HG02588 (cell line): ENCODE data around the gene CENPP.

ENCODE experiments used
- ATAC-seq: cut with Tn5 transposase; IDR thresholded peaks from one replicate; pipeline ENCODE4 v1.9.1; 2021; ENCODE audit warnings: mild to moderate bottlenecking, moderate library complexity; ENCODE audit not compliant: unreplicated experiment

CENPP gene

DNA sequence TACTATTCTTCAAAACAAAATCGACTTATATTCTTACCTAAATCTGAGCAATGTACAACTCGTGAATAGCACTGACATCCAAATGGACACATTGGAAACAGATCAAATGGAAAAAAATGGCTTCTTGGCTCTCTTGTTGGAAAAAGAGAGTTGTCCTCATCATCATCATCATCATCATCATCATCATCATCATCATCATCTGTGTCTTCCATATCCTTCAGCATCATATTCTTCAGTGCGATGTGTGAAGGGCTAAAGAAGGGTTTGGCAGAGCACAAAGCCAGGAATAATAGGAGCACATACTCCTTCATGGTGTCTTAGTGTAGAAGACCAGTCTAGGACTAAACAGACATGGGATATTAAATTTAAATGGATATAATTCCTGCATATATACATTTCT is 148.8 kb downstream of the CENPP start:
- ATAC-seq = no peak

DNA sequence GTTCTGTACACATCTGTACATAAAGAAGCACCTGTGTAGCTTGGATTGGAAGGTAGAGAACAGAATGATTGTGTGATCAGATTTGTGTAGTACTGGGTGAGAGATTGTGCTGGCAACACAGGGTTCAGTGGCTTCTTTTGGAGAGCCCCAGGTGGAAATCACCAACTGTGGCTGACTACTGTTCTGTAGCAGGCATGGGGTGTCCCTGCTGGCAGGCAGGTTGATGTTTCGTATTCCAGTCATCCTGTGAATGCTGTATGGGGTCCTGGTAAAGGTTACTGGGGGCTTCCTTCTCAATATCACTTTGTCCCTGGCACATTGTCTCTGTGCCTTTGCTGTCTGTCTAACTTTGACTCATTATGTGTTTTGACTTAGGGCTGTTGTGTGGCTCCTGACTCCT is 151.2 kb downstream of the CENPP start:
- no peak for ATAC-seq

DNA sequence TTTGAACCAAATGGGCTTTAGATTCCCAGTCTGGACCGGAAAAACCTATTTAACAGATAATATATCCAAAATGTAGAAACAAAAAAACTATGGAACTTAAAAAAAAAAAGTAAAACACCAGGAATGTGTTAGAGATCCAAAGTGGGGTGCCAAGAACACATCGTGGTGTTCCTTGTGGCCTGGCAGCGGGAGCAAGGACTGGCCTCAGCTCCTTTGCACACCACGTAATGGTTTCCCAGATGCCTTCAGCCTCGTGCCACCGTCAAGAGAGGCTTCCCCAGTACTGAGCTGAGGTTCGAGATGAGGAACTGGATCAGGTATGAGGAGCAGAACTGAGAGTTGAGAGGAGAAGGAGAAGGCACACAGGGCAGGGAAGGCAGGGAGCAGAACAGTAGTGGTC is 153.0 kb downstream of the CENPP start:
- no peak for ATAC-seq

DNA sequence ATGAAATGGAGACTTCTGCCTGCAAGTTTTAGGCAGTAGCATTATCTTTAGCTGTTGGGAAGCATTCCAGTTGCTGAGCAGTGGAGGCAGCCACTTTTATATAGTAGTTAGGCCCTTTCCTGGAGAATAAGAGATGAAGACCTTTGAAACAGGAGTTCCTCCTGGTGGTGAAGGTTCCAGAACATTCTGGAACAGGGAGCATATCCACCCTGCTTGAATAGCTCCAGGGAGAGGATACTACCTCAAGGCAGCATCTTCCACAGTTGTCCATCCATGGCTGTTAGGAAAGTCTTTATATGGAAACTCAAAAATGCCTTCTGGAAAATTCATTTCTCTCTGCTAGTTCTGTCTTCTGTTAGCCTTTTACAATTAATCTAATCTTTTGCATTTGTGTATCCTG is 153.6 kb downstream of the CENPP start:
- ATAC-seq = no peak

DNA sequence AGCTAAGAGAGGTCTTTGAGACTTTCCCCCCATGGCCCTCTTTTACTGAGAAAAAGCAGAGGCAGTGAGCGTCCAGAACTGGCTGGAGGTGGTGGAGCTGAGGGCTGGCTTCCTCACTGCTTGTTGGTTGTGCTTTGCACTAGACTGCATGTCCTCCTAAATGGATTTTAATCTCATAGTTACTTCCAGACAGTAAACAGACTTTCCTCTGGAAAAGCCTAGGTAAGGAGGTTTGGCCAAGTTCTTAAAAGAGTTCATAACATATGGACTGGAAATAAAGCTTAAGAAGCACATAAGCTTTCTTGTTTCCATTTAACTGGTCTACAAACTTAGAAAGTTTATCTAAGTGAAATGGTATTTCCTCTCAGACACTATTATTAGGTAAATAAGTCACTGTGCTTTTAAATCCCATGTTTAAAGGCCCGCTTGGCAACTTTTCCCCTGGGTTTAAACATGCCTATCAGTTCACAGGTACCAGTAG is 154.6 kb downstream of the CENPP start:
- no peak for ATAC-seq

DNA sequence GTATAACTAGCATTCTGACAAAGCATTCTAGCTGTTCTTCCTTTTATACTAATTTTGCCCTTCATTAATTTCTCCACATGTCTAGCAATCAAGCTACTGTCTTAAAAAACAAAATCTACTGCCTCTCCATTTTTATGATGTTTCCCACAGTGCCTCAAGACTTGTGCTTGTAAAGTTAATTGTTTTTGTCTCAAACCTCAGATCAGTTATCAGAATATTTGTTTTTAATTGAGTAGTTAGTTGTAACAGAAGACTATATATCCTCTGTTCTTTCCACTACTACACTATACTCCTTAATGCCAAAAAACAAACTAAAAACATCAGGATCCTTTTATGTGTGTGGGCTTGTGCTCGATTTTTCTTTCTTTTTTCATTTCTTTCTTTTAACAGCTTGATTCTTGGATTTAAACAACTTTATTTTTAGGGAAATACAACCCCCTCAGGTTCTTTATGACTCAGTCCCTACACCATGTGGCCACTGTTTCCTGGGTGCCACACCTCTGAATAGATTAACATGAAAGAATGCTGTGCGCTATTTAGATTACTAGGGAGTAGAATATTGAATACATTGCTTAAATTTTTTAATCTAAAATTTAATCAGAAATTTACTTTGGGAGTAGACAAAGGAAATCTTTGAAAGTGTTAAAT is 155.4 kb downstream of the CENPP start:
- no peak for ATAC-seq

DNA sequence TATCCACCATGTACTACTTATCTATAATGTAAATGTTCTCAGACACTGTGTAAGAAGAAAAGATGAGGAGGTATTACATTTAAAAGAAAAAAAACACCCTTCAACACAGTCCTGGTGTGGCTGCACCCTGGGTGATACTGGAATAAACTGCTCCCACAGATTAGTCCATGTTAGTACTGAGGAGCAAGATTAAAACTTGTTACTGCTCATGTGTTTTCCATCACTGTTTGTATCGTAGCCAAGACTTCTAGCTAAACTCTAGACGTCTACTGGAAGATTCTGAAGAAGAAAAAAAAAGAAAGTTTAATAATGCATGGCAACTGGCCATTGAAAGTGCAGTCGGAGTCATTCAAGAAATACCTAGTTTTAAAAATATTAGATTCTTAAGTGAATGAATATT is 156.6 kb downstream of the CENPP start, which contains the start of gene ASPN:
ASPN (minus strand) TSS at position 178 of the 400 bp plus-strand sequence.
- ATAC-seq = no peak

DNA sequence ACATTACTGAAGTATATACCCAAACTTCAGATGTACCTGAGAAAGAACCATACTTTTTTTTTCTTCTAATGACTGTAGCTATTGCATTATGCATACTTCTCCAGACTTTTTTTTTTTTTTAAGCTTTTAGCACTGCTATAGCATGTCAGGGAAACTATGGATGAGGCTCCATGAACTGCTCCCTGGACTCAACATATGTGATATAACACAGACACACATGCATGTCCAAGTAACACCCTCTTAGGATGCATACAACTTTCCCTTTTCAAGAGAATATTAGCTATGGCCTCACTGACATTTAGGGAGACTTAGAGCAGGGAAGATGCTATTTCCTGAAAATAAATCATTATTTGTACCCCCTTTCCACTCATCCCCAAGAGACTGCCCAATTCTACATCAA is 157.1 kb downstream of the CENPP start:
- ATAC-seq = no peak

DNA sequence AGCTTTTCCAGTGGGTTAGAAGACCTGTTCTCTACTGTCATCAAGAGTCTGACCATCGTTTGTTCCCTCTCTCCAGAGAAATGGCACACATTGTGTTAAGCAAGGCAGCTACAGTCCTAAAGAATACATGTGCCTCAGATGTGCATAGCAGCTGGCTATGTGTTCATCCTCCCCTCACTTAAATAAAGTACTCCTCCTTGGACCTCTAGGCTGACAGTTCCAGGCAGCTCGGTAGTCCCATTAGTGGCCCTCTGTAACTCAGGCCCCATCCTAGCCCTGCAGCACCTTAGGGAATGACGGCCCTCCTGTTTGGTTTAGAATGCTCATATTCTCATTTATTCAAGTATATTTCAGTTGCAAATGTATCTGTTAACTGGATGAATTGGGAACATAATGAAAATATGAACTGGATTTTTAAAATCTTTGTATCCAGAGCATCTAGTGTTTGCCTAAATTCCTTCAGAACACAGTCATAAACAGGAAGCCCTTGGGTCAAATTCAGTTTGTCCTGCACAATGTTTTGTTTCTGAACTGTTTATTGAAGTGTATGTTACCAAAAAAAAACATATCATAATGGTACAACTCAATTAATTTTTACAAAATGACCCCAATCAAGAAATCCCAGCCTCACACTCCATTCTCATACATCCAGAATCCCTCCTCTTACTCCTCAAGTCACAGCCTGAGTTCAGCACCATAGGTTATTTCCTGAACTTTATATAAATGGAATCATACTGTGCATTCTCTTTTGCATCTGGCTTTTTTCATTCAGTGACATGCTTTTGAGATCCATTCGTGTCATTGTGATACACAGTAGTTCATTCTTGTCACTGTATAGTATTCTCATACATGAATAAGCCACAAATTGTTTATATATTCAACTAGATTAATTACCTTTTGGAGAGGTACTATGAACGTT is 158.1 kb downstream of the CENPP start:
- ATAC-seq = no peak

DNA sequence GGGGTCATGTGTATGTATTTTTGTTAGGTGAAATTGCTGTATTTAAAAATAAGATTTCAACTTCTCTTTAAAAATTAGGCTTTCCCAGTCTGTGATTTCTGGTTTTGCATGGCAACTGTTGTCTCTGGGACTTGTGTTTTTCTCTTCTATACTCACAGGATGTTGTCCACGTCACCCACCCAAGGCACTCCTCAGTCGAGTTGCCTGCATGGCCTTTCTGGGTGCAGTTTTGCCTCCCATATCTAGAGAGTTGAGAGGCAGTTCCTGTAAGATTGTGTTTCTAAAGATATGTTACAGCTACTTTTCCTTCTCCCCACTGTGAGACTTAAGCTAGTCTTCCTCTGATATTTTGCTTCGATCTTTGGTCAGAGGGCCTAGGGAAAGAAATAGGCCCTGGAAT is 158.8 kb downstream of the CENPP start:
- ATAC-seq = no peak

DNA sequence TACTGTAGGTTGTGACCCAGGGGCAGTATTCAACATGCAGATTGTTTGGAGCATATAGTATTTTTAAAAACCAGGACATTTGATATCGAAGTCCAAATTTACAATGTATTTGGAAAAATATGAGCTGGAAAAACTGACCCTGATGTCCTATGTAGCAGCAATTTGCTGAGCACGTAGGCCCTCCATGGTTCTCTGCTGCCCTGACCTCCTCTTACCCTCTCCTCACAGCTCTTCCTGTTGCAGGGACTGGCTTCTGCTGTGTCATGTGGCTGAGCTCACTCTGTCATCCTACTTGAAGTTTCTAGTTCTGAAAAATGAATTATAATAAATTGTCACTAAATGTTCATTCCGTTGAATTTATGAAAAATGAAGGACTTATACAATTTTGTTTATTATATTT is 160.6 kb downstream of the CENPP start:
- ATAC-seq = no peak

DNA sequence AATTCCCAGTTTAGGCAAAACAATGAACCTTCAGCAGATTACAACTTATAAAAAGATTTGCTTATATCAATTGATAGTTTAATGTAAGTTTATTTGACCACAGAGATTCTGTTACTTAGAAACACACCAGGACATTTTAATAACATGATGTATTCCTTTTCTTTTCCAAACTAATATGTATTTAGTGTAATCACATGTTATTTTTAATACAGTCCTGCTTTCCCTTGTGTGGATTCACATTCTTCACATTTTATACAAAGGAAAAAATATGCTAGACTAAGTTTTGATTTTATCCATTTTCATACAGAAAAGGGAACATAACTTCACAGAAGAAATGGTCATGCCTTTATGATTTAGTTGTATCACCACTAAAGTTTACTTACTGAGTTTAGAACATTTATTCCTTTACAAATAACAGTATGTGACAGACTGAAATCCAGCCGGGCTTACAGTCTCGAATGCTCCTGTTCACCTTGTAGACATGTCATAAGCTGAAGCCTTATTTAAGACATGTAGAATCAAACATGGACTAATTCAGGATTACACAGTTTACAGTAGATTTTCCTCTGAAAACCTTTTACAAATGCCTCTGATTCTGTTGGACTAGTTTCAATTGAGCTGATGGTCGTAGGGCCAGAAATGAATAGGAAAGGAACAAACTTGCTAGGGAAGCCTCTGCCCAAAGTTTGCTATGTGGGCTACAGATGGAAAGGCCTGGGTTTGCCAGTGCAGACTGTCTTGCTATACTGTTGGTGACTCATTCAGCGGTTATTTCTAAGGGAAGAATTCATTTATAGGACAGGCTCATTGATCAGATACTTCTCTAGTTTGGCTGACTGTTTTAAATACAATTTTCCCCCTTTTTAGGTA is 163.2 kb downstream of the CENPP start:
- no peak for ATAC-seq

DNA sequence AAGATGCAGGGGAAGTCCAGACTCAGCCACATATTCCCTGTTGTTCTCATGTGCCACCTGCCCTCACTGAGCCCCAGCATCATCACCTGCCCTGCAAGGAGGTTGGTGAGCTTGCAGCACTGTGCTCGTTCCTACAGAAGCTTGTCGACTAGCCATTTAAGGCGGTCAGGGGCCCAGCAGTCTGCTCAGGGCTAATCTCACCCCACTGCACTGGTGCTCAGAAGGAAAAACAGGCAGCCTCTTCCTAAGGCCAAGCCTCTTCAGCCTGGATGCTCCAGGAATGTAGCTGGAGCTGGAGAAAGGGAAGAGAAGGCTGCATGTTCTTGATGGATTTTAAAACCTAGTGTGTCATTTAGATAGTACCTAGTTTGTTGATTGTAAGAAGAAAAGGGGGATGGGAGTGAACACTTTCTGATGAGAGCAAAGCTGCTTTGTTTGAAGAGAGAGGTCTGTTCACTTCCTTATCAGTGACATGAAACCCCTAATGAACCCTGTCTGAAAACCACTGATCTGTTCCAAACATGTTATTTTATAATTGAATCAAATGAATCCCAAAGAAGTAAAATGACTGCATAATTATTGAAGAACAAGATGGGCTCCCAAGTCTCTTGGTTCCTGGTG is 167.1 kb downstream of the CENPP start:
- no peak for ATAC-seq

DNA sequence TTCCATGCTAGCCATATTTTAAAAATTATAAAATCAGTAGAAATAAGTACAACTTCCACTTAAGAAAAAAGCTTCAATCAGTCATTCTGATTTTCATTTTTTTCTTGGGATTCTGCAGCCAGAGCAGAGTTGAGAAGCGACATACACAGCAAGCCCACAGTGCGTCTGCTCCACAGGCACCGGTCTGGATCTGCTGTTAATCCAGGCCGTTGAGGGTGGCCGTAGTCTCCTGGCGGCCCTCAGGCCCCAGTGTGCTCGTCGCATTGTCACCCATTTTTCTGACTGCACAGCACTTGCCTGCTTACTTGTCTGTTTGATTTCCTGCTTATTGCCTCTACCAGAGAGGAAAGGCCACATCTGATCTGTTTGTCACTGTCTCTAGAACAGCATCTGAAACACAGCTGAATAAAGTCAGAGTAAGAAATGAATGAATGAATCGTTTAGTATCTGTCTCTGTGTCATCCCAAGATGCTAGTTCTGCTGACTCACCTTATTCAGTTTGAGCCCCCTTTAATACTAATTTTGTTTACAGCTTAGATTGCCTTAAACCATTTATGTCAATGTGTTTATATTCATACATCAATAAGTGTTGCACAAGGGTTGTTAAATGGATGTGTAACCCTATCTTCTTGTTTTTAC is 168.1 kb downstream of the CENPP start:
- ATAC-seq = no peak

DNA sequence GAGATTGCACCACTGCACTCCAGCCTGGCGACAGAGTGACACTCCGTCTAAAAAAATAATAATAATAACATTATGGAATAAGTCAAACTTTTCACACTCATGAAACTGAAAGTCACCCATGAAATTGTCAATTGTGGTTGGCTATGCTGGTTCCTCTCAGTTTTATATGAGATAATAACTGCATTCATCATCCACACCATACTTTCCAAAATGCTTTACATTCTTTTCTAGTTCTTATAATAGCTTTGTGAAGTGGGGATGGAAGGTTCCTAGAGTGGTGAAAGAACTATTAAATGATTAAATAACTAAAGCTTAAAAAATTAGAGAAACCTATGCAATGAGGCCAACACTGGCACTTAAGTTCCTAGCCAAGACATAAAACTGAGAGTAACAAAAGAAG is 169.1 kb downstream of the CENPP start:
- ATAC-seq = no peak

DNA sequence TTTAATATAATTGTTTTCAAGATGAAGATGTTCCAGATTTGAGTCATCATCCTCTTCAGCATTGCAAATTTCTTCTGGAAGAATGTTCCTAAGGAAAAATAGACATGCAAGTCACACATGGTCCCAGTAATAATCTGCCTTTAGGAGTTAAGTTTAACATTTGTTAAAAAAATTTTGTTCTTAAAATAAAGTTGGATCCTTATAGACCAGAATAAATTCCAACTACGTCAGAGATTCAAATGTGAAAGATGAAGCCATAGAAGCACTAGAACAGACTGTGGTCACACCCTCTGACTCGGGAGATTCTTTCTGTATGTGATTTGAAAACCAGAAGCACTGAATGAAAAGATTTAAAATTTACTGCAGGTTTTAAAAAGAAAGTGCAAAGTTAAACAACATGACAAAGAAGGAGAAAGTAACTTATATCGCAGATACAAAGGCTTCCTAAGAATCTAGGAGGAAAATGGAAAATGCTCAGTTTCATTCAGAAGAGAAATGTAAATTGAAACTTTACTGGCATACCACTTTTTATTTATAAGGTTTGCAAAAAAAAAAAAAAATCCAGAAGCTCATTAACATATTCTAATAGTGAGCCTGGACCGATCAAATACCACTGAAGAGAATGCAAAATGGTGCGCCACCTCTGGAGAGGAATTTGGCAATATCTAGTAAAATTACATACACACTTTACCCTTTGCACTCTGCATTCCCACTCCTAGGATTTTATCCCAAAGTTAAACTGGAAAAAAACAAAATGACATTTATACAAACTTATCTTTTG is 170.8 kb downstream of the CENPP start:
- ATAC-seq = no peak

DNA sequence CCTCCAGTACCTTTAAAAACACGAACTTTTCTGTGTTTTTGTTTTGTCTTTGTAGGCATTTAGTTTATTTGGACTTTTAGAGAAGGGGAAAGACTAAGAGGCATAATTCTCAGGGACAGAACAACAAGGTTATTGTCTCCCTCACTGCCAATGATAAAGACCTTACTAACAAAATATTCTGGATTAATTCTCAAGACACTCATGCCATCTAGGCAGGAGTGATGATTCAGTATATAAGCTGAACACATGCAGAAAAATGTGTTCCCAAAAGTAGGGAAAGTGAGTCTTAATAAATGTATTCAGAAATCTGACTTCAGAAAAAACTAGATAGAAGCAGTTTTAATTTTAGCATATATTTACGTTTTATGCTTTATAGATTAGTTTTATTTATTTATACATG is 173.9 kb downstream of the CENPP start:
- no peak for ATAC-seq

DNA sequence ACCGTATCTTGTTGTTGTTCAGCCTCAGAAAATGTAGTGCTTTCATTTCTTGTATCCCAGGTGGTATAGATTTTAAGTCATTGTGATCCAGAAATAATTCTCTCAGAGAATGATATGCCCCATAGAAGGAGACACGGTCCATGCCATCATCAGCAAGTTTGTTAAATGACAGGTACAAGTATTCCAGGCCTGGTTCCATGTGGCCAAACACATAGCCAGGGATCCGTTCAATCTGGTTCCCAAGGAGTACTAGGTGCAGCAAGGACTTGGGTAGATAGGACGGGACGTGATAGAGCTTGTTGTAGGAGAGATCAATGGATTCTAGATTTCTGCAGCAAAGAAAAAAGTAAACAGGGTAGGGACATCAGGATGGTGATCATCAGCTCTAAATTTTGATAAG is 175.0 kb downstream of the CENPP start:
- ATAC-seq = no peak

DNA sequence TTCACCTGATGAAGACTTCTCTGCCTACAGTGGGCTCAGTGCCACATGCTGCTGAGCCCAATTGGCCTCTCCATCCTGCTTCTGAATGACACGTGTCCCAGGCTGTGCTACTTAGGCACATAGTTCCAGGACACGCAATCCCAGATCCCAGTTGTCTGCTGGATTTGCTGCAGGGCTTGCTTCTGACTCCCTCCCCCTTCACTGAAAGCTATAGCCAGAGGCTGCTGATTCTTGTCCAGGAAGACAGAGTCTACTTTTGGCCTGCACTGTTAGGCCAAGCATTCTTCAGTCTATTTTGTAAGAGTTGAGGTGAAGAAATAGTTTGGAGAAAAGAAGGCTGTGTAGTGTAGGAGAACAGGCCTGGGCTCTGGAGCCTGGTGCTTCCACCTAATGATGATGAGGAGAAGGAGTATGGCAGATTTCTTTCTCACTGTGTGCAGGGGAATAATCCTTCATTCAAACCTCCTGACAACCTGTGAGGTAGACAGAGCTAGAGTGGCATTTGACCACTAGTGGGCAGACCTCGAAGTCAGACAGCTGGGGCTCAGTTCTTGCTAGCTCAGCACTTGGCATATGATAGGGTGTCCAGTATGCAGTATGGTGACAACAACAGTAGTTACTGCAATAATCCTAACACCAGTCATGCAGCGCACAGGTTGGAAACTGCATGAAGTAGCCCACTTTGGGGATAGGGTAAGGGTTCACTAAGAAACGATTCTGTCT is 176.1 kb downstream of the CENPP start:
- no peak for ATAC-seq
